ENCODE measurements around the gene PECR. TPM values are rescaled to one million over a fixed set of nuclear protein-coding genes. Genes with fewer than 3 reads are reported as not detected.

Gene PECR
- total and polyA plus RNA-seq, 2 of the 13 experiments (the other 11 are each of a cell fraction or from before 2014, with no cell fraction given): 151 to 153 TPM

DNA sequence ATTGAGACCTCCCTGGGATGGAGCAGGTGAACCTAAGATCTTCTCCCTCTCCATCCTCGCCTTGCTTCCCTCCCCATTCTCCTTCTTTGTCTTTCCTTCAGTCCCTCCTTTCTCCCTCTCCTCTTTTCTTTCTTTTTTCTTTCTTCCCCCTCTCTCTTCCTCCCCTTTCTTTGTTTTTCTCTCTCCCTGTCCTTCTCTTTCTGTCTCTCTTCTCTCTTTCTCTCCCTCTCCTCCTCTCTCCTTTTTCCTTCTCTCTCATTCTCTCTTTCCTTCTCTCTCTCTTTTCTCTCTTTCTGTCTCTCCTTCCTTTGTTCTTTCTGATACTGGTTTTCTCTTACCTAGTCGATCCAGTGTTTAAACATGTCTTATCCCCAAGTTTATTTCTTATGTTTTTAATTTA is 78.9 kb downstream of the PECR start:
- Histone ChIP-seq H3K4me2 (ENCODE audit: low read depth, low read length) (no peak overlapping the region), H4K20me1 (ENCODE audit: insufficient read depth, low read length) (peaks cover 2% of the 10 kb centered on the region; the same call in 1 of the 2 replicates), H3K4me1 (ENCODE audit: insufficient read depth, low read length) (peaks cover 41% of the 10 kb centered on the region), H3K36me3 (replicated peaks in 1 of 2; ENCODE audit: control insufficient read depth in 1 of 2, insufficient read depth in 2 of 2, low read length in 2 of 2) (peaks cover 16 to 37% of the 10 kb centered on the region in 2 experiments), H3K4me3 (replicated peaks in 1 of 3; ENCODE audit: insufficient read depth in 1 of 3, low read depth in 2 of 3, low read length in 3 of 3) (no peak overlapping the region), H3K9me3 (ENCODE audit: low read length) (no peaks in the 10 kb centered on the region), H3K9ac (ENCODE audit: insufficient read depth, low read depth, low read length) (no peak overlapping the region), H2AFZ (ENCODE audit: low read length) (no peak overlapping the region), H3K27me3 (ENCODE audit: control insufficient read depth in 1 of 2, insufficient read depth in 2 of 2, low read length in 2 of 2) (no peaks in the 10 kb centered on the region), H3K27ac (ENCODE audit: extremely low read length, insufficient read depth, low read length) (peak overlapping the region; percentile 29), H3K79me2 (ENCODE audit: insufficient read depth, low read length) (peaks cover 45% of the 10 kb centered on the region)
- FAIRE-seq (no peak), DNase-seq (ENCODE audit: low spot score) (no peak), ATAC-seq (no peak)
- 84% methylated on average over 2 of the region's 2 CpGs for WGBS (ENCODE audit: low lambda C conversion rate)
- TF ChIP-seq HDAC2 (CRISPR knock-in tag; IDR thresholded peaks at IDR 0.05) (no peak), FOXP1 (IDR thresholded peaks at IDR 0.05) (0 out of 2 replicates have a peak, but pooled peaks have one; percentile 40), FOXP1 (CRISPR knock-in tag; IDR thresholded peaks at IDR 0.05) (no peak), LCORL (IDR thresholded peaks at IDR 0.05) (peak; percentile 63; the same call in 1 of the 2 replicates), LCORL (CRISPR knock-in tag; IDR thresholded peaks at IDR 0.05) (no peak), ZNF841 (CRISPR knock-in tag; IDR thresholded peaks at IDR 0.05; ENCODE audit: borderline replicate concordance) (no peak), IKZF1 (IDR thresholded peaks at IDR 0.05) (0 out of 2 replicates have a peak, but pooled peaks have one; percentile 24), PHB2 (IDR thresholded peaks at IDR 0.05; ENCODE audit: partially characterized antibody) (peak; percentile 55), HOXA5 (CRISPR knock-in tag; IDR thresholded peaks at IDR 0.05) (no peak), SP1 (IDR thresholded peaks at IDR 0.05) (0 out of 2 replicates have a peak, but pooled peaks have one; percentile 26), SP1 (CRISPR knock-in tag; IDR thresholded peaks at IDR 0.05) (no peak), ZNF543 (CRISPR knock-in tag; IDR thresholded peaks at IDR 0.05) (no peak)
- TF ChIP-seq, protein P1, sequence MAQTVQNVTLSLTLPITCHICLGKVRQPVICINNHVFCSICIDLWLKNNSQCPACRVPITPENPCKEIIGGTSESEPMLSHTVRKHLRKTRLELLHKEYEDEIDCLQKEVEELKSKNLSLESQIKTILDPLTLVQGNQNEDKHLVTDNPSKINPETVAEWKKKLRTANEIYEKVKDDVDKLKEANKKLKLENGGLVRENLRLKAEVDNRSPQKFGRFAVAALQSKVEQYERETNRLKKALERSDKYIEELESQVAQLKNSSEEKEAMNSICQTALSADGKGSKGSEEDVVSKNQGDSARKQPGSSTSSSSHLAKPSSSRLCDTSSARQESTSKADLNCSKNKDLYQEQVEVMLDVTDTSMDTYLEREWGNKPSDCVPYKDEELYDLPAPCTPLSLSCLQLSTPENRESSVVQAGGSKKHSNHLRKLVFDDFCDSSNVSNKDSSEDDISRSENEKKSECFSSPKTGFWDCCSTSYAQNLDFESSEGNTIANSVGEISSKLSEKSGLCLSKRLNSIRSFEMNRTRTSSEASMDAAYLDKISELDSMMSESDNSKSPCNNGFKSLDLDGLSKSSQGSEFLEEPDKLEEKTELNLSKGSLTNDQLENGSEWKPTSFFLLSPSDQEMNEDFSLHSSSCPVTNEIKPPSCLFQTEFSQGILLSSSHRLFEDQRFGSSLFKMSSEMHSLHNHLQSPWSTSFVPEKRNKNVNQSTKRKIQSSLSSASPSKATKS (CRISPR knock-in tag; IDR thresholded peaks at IDR 0.05): no peak
- ChIA-PET CTCF (ENCODE audit: low intra/inter-chr PET ratio, low total read pairs) (no interaction called here), POLR2A (no interaction called here)
- intact Hi-C loops (cut with micrococcal nuclease; ENCODE audit: unreplicated experiment): no loop called here
- no TSS peak for BruUV-seq (replicated peaks)
- in situ Hi-C loops (cut with HindIII; ENCODE audit: extremely low pct_ligation_motif_present, low pct_unique_long_range_greater_than_20kb): no loop called here
